SK-N-SH (cell line): Measurements from ENCODE around the gene RAD17. TPM values are rescaled to one million over a fixed set of nuclear protein-coding genes. Genes with fewer than 3 reads are reported as not detected.

Experiments
- CTCF ChIA-PET: fragments of 300-600, 350-600 bp; formaldehyde crosslinking; extraction: SDS; loops from one replicate; lab custom pipeline; 2021; lab: Yijun Ruan, JAX
- POLR2A ChIA-PET: fragments of 350-600 bp; sonication (Branson Sonifier 250); formaldehyde crosslinking; extraction: SDS; loops from one replicate; lab custom pipeline; 2020; ENCODE audit warnings: antibody characterized with exemption, inconsistent platforms; lab: Yijun Ruan, JAX
- DNase-seq: peaks from one replicate; pipeline ENCODE4 v3.0.0; 2012
- H2AFZ ChIP-seq: fragments of 200-600 bp; sonication (generic); 2 replicates; pipeline ENCODE4 v1.8.1; 2016; ENCODE audit warnings: antibody characterized with exemption, mild to moderate bottlenecking, low read depth
- H3F3A ChIP-seq: fragments of 200-600 bp; sonication (generic); replicated peaks from 2 replicates; pipeline ENCODE3; 2016; ENCODE audit warnings: antibody characterized with exemption, mild to moderate bottlenecking; ENCODE audit not compliant: insufficient read depth
- H3K27ac ChIP-seq, 2 experiments: fragments of 200-500 bp in 1 of 2; fragments of 200-600 bp in 1 of 2; sonication (Bioruptor generic) in 1 of 2; sonication (generic), shearing (Covaris generic) in 1 of 2; 2 replicates each; pipeline versions ENCODE4 v1.5.1 to v1.6.1; 2014 to 2016; ENCODE audit warnings: low read depth in 2 of 2, inconsistent platforms in 1 of 2, low read length in 1 of 2, mild to moderate bottlenecking in 1 of 2, mixed read lengths in 1 of 2
- H3K27me3 ChIP-seq: fragments of 200-600 bp; sonication (generic), shearing (Covaris generic); 2 replicates; pipeline ENCODE4 v1.6.1; 2016; ENCODE audit warnings: mixed run types; ENCODE audit not compliant: insufficient read depth
- H3K36me3 ChIP-seq, 2 experiments: fragments of 200-500 bp in 1 of 2; fragments of 200-600 bp in 1 of 2; sonication (Bioruptor generic) in 1 of 2; sonication (generic) in 1 of 2; replicated peaks in 1 of 2; 2 replicates each; pipeline versions ENCODE3 to v1.5.1; 2014 to 2016; ENCODE audit warnings: low read length in 1 of 2, mild to moderate bottlenecking in 1 of 2; ENCODE audit not compliant: insufficient read depth in 2 of 2, control insufficient read depth in 1 of 2
- H3K4me1 ChIP-seq, 2 experiments: fragments of 200-500 bp in 1 of 2; fragments of 200-600 bp in 1 of 2; sonication (Bioruptor generic) in 1 of 2; sonication (generic), shearing (Covaris generic) in 1 of 2; 2 replicates each; pipeline versions ENCODE4 v1.5.1 to v1.6.1; 2014 to 2016; ENCODE audit warnings: low read depth in 1 of 2, low read length in 1 of 2, mixed run types in 1 of 2; ENCODE audit not compliant: insufficient read depth in 2 of 2, control insufficient read depth in 1 of 2
- H3K4me2 ChIP-seq: fragments of 200-600 bp; sonication (generic), shearing (Covaris generic); 2 replicates; pipeline ENCODE4 v1.6.1; 2017; ENCODE audit warnings: mixed run types
- H3K4me3 ChIP-seq, 2 experiments: fragments of 200-500 bp in 1 of 2; fragments of 200-600 bp in 1 of 2; sonication (Bioruptor generic) in 1 of 2; sonication (generic), shearing (Covaris generic) in 1 of 2; 2 replicates each; pipeline versions ENCODE4 v1.5.1 to v1.8.1; 2014 to 2016; ENCODE audit warnings: low read depth in 2 of 2, inconsistent platforms in 1 of 2, low read length in 1 of 2, mild to moderate bottlenecking in 1 of 2, mixed read lengths in 1 of 2, moderate library complexity in 1 of 2
- H3K79me2 ChIP-seq: fragments of 200-600 bp; sonication (generic); 2 replicates; pipeline ENCODE4 v1.8.1; 2017; ENCODE audit warnings: mild to moderate bottlenecking; ENCODE audit not compliant: insufficient read depth
- H3K9ac ChIP-seq: fragments of 200-600 bp; sonication (generic); 2 replicates; pipeline ENCODE4 v1.6.1; 2017; ENCODE audit warnings: mixed run types
- H3K9me2 ChIP-seq: fragments of 200-600 bp; sonication (generic); 2 replicates; pipeline ENCODE4 v1.6.1; 2017; ENCODE audit warnings: mixed run types
- H3K9me3 ChIP-seq: fragments of 200-600 bp; sonication (generic); 2 replicates; pipeline ENCODE4 v1.6.1; 2017; ENCODE audit warnings: mixed run types, mild to moderate bottlenecking, moderate library complexity
- H4K20me1 ChIP-seq: fragments of 200-600 bp; sonication (generic); 2 replicates; pipeline ENCODE4 v1.6.1; 2017; ENCODE audit warnings: mild to moderate bottlenecking, mixed run types; ENCODE audit not compliant: insufficient read depth
- CHD2 ChIP-seq: fragments of 150-350 bp; IDR thresholded peaks from 2 replicates; pipeline ENCODE4 v1.6.1; 2018; ENCODE audit warnings: low read length; ENCODE audit not compliant: partially characterized antibody
- CTCF ChIP-seq: fragments of 200-600 bp; sonication (generic); IDR thresholded peaks from 2 replicates; pipeline ENCODE4 v1.6.1; 2017; ENCODE audit warnings: antibody characterized with exemption, mild to moderate bottlenecking, moderate library complexity
- EZH2phosphoT487 ChIP-seq: fragments of 200-600 bp; sonication (generic); IDR thresholded peaks from 2 replicates; pipeline ENCODE4 v1.6.1; 2017; ENCODE audit warnings: low read depth, mixed run types, mild to moderate bottlenecking, antibody characterized with exemption, moderate library complexity, borderline replicate concordance
- FOXM1 ChIP-seq: IDR thresholded peaks from 2 replicates; pipeline ENCODE4 v1.4.0; 2012; ENCODE audit warnings: low read depth, mild to moderate bottlenecking
- GABPA ChIP-seq: IDR thresholded peaks from 2 replicates; pipeline ENCODE4 v1.4.0; 2012; ENCODE audit warnings: low read depth, mild to moderate bottlenecking
- IRF3 ChIP-seq: fragments of 150-350 bp; IDR thresholded peaks from 2 replicates; pipeline ENCODE4 v1.6.1; 2016; ENCODE audit warnings: mild to moderate bottlenecking, low read depth, low read length
- NFIC ChIP-seq: IDR thresholded peaks from 2 replicates; pipeline ENCODE4 v1.4.0; 2012; ENCODE audit warnings: borderline replicate concordance
- NRF1 ChIP-seq: IDR thresholded peaks from 2 replicates; pipeline ENCODE4 v1.6.1; 2012; ENCODE audit warnings: low read depth, mild to moderate bottlenecking, low read length
- RAD21 ChIP-seq: IDR thresholded peaks from 2 replicates; pipeline ENCODE4 v1.6.1; 2012; ENCODE audit warnings: mild to moderate bottlenecking, low read length
- RCOR1 ChIP-seq: fragments of 150-350 bp; IDR thresholded peaks from 2 replicates; pipeline ENCODE4 v1.6.1; 2017; ENCODE audit warnings: antibody characterized with exemption, low read length
- RFX5 ChIP-seq: IDR thresholded peaks from 2 replicates; pipeline ENCODE4 v1.6.1; 2012; ENCODE audit warnings: mild to moderate bottlenecking, improper control_type of control experiment, low read length
- TAF1 ChIP-seq: IDR thresholded peaks from 2 replicates; pipeline ENCODE4 v1.6.1; 2012; ENCODE audit warnings: low read depth, mild to moderate bottlenecking, low read length, moderate library complexity, borderline replicate concordance
- WGBS: methylation state at CpG from one replicate; pipeline ENCODE4 v1.1.6; 2017; ENCODE audit warnings: low lambda C conversion rate; 5-methylcytosine and 5-hydroxymethylcytosine counted together
- polyA plus RNA-seq, 3 experiments: library from polyadenylated mRNA; depleted of rRNA; stranded (reverse); fragments of >200 nt; gene quantifications; 2 replicates each; pipeline ENCODE4 v1.2.3, GENCODE V29; 2012
- TF ChIP-seq, protein P1 (sequence below): IDR thresholded peaks from 2 replicates; pipeline ENCODE4 v1.6.1; 2012; ENCODE audit warnings: mild to moderate bottlenecking, low read depth, low read length, moderate library complexity
- TF ChIP-seq, protein P2 (sequence below): IDR thresholded peaks from 2 replicates; pipeline ENCODE4 v1.4.0; 2012; ENCODE audit warnings: low read depth
- TF ChIP-seq, protein P3 (sequence below): IDR thresholded peaks from 2 replicates; pipeline ENCODE4 v1.4.0; 2012; ENCODE audit warnings: low read depth, borderline replicate concordance

RAD17 gene
- polyA plus RNA-seq, 1 of the 3 experiments (the other 2 are of a cell fraction) = 16.9 TPM

- TF ChIP-seq NFIC = no peak
Observed at GRCh38 chr5:69364850-69365249, 4.8 kb upstream of the RAD17 start (continued).

GRCh38 chr5:69367697-69368279 lies 1.8 kb upstream of the RAD17 start:
- no peak for TF ChIP-seq RAD21
- TF ChIP-seq, protein P1, sequence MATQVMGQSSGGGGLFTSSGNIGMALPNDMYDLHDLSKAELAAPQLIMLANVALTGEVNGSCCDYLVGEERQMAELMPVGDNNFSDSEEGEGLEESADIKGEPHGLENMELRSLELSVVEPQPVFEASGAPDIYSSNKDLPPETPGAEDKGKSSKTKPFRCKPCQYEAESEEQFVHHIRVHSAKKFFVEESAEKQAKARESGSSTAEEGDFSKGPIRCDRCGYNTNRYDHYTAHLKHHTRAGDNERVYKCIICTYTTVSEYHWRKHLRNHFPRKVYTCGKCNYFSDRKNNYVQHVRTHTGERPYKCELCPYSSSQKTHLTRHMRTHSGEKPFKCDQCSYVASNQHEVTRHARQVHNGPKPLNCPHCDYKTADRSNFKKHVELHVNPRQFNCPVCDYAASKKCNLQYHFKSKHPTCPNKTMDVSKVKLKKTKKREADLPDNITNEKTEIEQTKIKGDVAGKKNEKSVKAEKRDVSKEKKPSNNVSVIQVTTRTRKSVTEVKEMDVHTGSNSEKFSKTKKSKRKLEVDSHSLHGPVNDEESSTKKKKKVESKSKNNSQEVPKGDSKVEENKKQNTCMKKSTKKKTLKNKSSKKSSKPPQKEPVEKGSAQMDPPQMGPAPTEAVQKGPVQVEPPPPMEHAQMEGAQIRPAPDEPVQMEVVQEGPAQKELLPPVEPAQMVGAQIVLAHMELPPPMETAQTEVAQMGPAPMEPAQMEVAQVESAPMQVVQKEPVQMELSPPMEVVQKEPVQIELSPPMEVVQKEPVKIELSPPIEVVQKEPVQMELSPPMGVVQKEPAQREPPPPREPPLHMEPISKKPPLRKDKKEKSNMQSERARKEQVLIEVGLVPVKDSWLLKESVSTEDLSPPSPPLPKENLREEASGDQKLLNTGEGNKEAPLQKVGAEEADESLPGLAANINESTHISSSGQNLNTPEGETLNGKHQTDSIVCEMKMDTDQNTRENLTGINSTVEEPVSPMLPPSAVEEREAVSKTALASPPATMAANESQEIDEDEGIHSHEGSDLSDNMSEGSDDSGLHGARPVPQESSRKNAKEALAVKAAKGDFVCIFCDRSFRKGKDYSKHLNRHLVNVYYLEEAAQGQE = no peak
- TF ChIP-seq RFX5 = no peak
- no peak for TF ChIP-seq CHD2
- no peak for TF ChIP-seq NRF1
- TF ChIP-seq FOXM1 = no peak
- no peak for TF ChIP-seq CTCF
- no peak for TF ChIP-seq EZH2phosphoT487
- no peak for TF ChIP-seq GABPA
- TF ChIP-seq RCOR1 = no peak
- no peak for TF ChIP-seq IRF3
- TF ChIP-seq, protein P2, sequence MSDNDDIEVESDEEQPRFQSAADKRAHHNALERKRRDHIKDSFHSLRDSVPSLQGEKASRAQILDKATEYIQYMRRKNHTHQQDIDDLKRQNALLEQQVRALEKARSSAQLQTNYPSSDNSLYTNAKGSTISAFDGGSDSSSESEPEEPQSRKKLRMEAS = no peak
- TF ChIP-seq TAF1 = no peak
- TF ChIP-seq, protein P3, sequence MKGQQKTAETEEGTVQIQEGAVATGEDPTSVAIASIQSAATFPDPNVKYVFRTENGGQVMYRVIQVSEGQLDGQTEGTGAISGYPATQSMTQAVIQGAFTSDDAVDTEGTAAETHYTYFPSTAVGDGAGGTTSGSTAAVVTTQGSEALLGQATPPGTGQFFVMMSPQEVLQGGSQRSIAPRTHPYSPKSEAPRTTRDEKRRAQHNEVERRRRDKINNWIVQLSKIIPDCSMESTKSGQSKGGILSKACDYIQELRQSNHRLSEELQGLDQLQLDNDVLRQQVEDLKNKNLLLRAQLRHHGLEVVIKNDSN = no peak
- POLR2A ChIA-PET = no interaction called here
- Histone ChIP-seq H3K9me2 (no peaks in the 10 kb centered on the region), H3K36me3 (peaks cover 25 to 36% of the 10 kb centered on the region in 2 experiments), H3K27ac (peak overlapping the region in 1 of 2 experiments; percentile 96; a peak in 2 of 4 replicates), H3K27me3 (no peaks in the 10 kb centered on the region), H3K4me3 (peak overlapping the region; percentile 88 to 90), H3K9ac (peak overlapping the region; percentile 99), H3K4me2 (peak overlapping the region; percentile 84), H3K9me3 (no peaks in the 10 kb centered on the region), H3F3A (peaks cover 9% of the 10 kb centered on the region), H2AFZ (peak overlapping the region; percentile 85; the same call in 1 of the 2 replicates), H4K20me1 (peaks cover 15% of the 10 kb centered on the region; the same call in 1 of the 2 replicates), H3K79me2 (peaks cover 94% of the 10 kb centered on the region), H3K4me1 (peaks cover 7 to 13% of the 10 kb centered on the region in 2 experiments; a peak in 3 of 4 replicates)
- no peak for DNase-seq
- WGBS = 94% methylated on average over 11 of the region's 11 CpGs
- CTCF ChIA-PET = interaction anchor here (1.0 to 1.1 kb wide), 2 partner anchors 274 to 325 kb away, joined by 3 read pairs; partner anchors contain the start of gene SLC30A5
